HUDEP-2 (cell line): ENCODE data around the gene RRP8.

Source experiments
- DNase-seq, 76 experiments: peaks; one replicate each; lab custom pipeline; 2025; ENCODE audit not compliant: unreplicated experiment in 76 of 76; lab: John Stamatoyannopoulos, UW

RRP8 gene

GRCh38 chr11:6572215-6572614, 31.2 kb downstream of the RRP8 start:
- DNase-seq, result no peak

GRCh38 chr11:6571434-6572008, 31.9 kb downstream of the RRP8 start:
- DNase-seq, result no peak

DNA sequence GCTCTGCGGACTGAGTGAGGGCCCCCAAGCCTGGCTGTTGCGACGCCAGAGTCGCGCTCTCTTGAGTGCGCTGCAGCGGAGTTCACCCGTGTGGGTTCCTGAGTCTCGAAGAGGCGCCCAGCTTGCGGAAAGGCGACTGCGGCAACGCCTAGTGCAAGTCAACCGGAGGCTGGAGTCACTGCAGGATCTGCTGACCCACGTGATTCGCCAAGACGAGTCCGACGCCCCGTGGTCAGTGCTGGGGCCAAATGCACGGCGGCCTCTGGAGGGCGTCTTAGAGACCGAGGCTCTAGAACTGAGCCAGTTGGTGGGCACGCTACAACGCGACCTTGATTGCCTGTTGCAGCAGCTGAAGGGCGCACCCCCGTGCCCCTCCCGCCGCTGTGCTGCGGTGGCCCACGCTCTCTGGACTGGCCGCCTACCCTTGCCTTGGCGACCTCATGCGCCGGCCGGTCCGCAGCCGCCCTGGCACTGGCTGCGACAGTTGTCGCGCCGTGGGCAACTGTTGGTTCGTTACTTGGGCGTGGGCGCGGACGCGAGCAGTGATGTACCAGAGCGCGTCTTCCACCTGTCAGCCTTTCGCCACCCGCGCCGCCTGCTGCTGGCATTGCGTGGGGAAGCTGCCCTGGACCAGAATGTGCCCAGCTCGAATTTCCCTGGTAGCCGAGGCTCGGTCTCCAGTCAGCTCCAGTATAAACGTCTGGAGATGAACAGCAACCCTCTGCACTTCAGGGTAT, 32.6 kb downstream of the RRP8 start:
- no peak for DNase-seq

DNA sequence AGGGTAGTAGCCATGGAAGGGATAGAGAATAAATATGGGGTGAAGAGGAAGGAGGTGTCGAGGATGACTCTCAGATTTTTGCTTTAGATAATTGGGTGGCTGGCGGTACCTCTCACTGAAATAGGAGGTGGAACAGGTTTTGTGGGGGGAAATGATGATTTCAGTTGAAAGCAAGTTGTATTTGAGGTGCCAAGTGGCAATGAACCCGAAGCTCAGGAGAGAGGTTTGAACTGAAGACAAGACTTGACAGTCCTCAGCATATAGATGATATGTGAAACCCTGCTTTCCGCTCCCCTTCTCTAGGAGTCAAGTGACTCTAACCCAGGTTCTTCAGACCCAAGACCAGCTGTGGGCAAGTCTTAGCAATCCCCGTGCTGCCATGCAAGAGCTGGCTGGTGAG, 33.7 kb downstream of the RRP8 start:
- no peak for DNase-seq

DNA sequence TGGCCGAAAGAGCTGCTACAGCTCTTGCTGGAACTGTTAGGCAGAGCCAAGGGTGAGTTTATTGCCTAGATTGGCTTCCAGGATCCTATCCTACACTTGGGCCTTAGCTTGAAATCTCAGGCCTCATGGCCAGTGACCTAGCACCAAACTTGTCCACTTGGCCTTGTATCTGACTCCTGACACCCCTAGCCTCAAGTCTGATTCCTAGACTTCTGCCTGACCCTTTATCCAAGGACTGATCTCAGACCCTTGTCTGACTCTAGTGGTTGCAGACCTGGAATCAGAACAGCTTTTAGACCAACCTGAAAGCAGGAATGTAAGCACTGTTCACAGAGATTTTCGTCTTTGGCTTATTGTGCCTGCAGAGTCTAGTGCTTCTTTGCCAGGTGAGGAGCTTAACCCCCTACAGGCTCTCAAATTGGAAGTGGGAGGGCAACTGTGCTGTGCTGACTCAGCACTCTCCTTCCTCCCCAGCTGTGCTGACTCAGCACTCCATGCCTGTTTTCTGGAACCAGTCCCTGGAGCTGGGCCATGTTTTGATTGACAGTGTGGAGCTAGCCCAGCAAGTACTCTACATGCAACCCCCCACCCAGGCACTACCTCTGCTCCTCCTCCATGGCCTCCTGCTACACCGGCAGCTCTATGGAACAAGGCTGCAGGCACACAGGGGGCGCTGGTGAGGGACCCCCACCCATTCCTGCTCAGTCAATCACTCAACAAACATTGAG, 35.1 kb downstream of the RRP8 start:
- DNase-seq, result peak in 72 of 76 experiments; percentile 9 to 87 (median 62)

- DNase-seq, result no peak
These were observed 36.1 kb downstream of the RRP8 start for GRCh38 chr11:6567371-6567745.

DNA sequence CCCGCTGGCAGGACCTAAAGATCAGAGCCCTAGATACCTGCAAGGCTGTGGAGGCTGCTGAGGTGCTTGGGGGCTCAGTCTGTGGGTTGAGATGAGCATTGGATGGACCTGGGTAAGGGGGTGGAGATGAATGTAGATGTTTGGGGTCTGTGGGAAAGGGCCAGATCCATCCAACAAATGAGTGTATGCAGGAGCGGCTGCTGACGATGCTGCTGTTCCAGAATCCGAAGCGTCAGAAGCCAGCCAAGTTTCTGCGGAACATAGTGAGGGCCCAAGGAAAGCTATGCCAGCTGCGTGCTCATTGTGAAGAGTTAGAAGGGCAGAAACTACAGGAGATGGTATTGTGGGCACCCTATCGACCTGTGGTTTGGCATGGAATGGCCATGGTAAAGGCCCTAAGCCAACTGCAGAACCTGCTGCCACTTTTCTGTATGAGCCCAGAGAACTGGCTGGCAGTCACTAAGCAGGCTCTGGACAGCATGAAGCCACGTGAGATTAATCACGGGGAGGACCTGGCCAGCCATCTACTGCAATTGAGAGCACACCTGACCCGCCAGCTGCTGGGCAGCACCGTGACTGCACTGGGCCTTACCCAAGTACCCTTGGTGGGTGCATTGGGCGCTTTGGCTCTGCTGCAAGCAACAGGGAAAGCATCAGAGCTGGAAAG, 36.6 kb downstream of the RRP8 start:
- no peak for DNase-seq

GRCh38 chr11:6565988-6566703, 37.3 kb downstream of the RRP8 start:
- DNase-seq, result no peak

DNA sequence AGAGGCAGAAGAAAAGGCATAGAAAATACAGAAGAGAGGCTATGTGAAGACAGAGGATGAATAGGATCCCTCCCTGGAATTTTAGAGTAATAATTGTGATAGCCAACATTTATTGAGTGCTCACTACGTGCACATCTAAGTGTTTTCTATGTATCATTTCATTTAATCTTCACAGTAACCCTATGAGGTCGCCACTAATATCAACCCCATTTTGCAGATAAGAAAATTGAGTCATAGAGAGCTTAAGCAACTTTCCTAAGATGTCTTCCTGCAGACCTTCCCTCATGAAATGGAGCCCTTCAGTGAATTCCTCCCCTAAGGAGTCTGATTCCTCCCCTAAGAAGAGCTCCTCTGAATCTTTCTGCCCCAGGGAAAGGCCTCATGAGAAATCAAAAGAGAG, 38.1 kb downstream of the RRP8 start:
- no peak for DNase-seq

GRCh38 chr11:6563667-6564066, 39.7 kb downstream of the RRP8 start:
- DNase-seq, result no peak

DNA sequence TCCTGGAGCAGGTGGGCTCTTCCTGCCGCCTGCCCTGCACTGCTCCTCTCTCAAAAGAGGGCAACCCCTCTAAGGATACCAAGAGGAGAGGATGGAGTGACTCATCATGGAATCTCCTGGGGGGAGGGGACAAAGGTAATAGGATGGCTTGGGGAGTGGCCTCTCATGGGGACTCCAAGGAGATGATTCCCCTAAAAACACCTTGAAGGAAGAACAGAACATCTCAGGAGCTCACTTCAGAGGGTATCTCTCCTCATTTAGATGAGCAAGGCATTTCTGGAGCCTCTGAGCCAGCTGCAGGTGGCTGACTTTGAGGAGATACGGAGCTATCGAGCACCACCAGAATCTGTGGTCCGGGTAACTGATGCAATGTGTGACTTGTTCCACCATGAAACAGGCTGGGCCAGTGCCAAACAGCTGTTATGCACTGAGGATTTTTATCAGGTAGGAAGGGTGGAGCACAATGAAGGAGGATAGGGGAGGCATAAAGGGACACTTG, 40.2 kb downstream of the RRP8 start:
- DNase-seq, result peak in 46 of 76 experiments; percentile 5 to 77 (median 36)

DNA sequence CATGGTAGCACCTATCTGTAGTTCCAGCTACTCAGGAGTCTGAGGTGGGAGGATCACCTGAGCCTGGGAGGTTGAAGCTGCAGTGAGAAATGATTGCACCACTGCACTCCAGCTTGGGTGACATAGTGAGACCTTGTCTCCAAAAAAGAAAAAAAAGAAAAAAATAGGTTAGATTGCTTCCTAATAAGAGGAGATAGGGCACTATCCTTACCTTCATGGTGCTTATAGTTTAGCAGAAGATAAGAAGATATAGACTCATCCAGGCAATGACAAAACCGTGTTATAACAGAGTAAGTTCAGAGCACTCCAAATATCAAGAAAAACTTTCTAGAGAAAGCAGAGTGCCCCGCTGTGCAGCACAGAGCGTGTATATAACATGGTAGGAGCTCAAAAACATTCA, 42.1 kb downstream of the RRP8 start:
- no peak for DNase-seq

DNA sequence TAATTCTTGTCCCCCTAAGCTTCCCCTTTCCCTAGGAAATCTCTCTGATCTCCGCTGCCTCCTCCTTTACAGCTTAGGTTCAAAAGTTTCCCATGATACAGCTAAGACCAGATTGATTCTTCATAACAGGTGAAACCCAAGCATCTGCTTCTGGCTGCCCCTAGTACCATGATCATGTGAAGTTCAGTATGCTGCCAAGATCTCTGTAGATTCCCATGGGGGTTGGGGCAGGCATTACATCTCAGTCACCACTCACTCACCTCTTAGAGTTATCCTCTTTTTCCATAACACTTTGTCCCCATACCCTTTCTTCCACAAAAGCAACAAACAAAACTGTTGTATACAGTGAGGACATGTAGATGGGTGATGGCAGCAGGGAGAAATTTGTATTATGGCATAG, 44.0 kb downstream of the RRP8 start:
- DNase-seq, result no peak

DNA sequence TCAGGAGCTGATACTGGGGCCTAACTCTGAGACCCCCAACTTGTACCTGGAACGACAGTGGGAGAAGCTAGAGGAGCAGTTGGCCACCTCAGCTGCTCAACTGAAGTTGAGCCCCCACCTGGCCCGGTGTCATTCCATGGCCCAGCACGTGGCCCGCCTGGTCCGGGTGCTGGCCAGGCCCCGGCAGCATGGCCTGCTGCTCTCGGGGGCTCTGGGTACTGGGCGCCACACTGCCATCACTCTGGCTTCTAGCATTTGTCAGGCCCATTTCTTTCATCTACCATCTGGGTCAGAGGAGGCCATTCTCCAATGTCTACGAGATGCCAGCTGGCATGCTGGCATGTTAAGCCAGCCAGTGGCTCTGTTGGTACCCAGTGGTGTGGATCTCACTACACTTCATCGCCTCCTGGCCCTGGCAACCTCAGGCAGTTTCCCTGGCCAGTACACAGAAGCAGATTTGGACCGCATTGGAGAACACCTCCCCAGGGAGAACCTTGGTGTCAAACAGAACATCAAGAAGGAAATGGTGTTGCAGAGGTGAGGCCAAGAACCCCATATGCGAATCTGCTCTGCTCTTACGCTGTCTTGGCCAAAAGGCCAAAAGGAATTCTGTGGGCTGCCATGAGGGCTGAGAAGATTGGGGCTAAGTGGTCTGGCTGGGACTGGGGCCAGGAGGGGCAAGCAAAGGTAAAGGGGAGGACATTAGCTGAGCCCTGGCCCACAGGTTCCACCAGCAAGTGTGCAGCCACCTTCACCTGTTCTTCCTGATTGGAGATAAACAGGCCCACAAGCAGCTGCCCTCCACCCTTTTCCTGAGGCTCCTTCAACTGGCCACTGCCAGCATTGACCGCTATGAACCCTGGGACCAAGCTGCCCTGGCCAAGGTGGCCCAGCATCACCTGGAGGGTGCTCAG, 45.4 kb downstream of the RRP8 start:
- no peak for DNase-seq

DNA sequence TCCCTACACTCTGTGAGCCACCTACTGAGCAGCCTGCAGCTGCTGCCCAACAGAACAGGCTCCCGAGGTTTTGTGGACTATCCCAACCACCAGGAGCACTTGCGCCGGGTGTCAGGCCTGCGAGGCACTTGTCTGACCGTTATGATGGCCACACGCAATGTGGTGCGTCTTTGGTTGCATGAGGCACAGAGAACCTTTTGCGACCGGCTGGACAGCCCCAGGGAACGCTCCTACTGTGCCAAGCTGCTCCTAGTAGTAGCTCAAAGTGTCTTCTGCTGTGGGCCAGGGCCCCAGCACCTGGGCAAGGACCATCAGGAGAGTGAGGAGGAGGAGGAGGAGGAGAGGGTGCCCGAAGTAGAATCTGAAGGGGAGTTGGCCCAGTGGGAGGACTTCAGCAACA, 46.4 kb downstream of the RRP8 start:
- no peak for DNase-seq

DNA sequence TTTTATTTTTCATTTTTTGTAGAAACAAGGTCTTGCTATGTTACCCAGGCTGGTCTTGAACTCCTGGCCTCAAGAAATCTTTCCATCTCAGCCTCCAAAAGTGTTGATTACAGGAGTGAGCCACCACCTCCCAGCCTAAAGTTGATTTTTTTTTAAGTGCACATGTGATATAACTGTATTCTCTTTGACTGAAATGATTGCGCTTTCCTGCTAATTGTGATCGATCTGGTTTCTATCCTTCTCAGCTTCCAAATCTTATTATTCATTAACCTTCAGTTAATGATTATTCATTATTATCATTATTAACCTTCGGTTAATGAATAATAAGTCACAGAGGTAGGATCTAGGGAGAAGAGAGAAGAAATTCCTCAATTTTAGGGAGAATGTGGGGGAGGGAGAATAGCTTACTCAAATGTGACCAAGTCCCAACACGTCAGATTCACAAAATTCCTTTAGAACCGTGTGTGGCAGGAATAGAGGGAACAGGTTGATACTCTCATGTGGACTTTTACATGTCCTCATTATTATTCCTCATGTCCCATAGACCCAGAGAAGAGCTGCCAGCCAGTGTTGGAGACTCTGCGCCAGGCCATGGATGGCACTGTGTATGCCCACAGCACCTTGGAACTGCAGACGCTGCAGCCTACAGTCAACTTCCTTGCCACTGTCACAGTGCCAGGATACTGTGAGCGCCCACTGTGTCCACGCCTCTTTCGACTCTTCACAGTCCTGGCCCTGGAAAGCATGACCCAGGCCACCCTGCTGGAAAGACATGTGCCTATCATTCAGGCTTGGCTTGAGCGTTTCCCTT, 47.1 kb downstream of the RRP8 start:
- peak in 2 of 76 experiments; percentile 7 to 15 for DNase-seq

DNA sequence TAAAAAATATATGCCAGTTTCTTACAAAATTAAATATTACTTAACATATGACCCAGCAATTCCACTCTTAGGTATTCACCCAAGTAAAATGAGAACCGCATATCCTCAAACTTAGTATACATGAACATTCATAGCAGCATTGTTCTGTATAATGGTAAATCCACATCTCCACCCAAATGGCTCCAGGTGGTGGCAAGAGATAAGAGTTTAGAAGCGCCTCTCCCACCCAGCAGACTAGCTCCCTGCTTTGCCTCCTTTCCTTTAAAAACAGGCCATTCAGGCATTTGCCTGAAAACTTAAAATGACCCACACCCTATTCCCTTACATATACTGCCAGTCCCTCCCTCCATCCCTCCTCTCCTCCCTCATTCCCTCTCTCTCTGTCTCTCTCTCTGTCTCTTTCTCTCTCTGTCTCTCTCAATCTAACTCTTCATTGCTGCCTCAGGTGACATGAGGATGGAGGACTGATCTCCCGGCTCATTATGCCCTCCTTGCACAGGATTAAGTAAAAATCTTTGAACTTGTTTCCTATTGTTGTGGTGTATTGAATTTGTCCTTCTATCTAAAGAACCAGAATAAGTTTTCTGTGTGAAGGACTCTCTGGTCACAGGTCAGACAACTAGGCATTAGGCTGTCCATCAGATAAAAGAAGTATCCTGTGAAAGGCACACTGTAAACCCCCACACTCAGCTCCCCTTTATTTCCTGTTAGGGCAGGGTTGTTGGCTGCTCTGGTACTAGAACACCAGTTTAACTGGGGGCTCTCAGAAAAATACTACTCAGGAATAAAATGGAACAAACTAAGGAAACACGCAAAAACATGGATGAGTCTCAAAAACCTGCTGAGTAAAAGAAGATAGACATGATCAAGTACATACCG, 48.3 kb downstream of the RRP8 start:
- DNase-seq, result peak in 71 of 76 experiments; percentile 17 to 91 (median 64)

GRCh38 chr11:6553634-6554033, 49.8 kb downstream of the RRP8 start:
- DNase-seq, result no peak
